Activated CD8-positive, alpha-beta memory T cell treated with anti-CD3 and anti-CD28 coated beads for 48 hours (primary cell): ENCODE results near the gene DOK4.

Source experiments
- DNase-seq, 3 experiments: peaks; one replicate each; pipeline ENCODE4 v3.0.0-alpha.2; 2020; ENCODE audit warnings: low read depth in 2 of 3, low spot score in 2 of 3

Gene DOK4

DNA sequence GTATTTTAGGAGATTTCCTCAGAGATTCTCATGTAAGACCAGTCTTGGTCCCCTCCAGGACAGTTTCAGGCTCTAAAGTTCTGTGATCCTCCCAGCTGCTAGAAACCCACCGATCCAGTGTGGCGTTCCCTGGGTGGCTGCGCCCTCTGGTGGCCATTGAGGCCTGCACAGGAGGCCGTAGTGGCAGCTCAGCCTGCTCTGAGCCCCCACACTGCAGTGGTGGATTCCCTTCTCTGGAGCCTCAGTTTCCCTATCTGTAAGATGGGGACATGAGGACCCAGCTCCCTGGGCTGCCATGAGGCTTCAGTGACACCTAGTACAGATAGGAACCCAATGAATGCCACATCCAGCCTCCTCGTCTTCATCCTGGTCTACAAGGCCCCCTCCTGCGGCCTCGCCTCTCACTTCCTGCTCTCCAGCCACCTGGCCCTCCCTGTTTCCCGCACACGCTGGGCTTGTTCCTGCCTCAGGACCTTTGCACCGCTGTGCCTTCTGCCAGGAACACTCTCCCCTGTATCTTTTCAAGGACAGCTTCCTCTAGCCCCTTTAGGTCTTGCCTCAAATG lies 33.6 kb upstream of the DOK4 start:
- peak; percentile 60 to 77 (median 68) for DNase-seq

DNA sequence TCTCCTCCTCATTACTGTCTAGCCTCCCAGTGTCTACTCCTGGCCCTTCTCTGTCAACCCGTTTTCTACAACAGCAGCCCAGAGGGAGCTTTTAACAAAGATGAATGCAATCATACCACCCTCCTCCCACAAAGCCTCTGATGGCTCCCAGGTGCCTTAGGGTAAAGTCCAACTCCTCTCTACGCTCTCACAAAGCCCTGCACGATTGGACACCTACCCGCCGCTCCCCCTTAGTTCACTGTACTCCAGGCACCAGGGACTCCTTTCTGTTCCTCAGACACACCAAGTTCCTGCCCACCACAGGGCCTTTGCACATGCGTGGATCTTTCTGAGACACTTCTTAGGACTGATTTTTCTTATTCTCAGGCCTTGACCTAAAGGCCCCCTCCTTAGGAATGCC lies 32.6 kb upstream of the DOK4 start:
- no peak for DNase-seq

DNA sequence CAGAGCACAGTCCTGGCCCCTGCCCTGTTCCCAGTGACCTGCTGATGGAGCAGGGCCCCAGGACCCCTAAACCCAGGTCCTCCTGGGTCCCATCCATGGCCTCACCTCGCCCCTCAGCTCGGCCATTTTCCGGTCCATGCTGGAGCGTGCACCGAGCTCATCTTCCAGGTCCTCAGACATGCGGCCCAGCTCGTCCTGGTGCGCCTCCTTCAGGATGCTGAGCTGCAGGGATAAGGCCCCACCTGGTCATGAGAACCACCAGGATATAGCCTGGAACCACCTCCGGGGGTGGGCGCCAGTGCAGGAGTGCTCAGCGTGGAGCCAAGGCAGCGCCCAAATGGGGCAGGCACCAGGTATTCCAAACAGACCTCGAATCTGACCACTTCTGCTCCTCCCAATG lies 32.2 kb upstream of the DOK4 start:
- DNase-seq: no peak

DNA sequence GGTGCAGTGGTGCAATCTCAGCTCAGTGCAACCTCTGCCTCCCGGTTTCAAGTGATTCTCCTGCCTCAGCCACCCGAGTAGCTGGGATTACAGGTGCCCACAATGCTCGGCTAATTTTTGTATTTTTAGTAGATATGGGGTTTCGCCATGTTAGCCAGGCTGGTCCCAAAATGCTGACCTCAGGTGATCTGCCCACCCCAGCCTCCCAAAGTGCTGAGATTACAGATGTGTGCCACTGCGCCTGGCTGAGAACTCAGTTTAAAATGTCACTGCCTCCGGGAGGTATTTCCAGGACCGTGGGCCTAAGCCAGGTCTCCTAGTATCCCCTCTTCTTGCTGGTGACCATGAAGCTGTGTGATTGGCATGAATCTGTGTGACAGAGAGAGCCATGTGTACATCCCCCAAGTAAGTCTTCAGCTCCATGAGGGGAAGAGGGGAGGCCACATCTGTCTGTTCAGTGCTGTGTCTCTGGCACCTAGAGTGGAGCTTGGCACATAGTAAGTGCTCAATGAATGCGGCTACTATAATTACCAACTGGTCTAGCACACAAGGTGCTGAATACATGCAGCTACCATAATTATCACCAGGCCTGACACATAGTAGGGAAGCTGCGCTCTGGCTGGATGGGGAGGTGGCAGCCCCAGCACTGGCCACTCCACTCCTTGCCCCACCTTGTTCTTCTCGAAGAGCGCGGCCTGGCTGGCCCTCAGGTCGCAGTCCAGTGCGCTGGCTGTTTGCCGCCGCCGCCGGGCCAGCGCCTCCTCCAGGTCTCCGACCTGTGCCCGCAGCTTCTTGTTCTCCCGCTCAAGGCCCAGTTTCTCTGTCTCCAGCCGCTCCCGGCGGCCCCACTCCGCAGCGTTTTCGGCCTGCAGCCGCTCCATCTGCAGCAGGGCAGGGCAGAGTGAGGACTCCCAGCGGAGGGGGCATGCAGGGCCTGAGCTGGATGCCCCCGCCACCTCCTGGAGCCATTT lies 31.4 kb upstream of the DOK4 start:
- DNase-seq: no peak

DNA sequence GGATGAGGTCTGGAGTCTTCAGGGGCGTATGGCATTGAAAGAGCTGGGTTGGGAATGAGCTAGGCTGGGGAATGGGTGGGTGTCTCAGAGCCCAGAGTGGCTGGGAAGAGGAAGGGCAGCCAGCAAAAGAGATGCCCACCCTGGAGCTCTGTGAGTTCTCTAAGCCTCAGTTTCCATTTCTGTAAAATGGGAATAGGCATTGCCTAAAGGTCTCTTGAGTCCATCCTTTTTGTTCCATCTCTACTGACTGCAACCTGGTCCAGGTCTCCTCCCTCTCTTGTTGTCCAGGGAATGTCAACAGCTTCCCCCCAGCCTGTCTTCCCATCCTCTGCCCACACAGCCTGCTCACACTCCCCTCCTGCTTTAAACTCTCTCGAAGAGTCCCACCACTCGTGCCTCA lies 30.5 kb upstream of the DOK4 start:
- no peak for DNase-seq

DNA sequence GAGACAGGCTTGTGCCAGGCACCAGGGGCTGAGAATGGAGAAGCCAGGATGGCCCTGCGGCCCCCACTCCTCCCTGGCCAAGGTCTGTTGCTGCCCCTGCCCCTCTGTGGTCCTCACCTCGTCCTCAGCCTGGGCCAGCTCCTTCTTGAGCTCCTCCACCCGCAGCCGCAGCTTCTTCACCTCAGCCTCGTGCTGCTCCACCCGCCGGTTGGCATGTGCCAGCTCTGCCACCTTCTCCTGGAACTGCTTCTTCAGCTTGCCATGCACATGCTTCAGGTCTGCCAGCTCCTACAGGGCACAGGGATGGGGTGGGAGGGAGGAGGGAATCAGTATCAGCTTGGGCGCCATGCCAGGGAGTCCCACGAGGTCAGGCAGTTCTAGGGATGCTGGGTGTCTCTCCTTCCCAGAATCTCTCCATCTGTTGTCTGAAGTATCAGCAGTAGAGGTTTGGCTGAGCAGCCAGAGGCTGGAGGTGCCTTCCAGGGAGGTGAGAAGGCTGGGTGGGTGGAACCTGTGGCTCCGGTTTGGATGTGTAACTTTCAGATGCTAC lies 30.0 kb upstream of the DOK4 start:
- DNase-seq: no peak

DNA sequence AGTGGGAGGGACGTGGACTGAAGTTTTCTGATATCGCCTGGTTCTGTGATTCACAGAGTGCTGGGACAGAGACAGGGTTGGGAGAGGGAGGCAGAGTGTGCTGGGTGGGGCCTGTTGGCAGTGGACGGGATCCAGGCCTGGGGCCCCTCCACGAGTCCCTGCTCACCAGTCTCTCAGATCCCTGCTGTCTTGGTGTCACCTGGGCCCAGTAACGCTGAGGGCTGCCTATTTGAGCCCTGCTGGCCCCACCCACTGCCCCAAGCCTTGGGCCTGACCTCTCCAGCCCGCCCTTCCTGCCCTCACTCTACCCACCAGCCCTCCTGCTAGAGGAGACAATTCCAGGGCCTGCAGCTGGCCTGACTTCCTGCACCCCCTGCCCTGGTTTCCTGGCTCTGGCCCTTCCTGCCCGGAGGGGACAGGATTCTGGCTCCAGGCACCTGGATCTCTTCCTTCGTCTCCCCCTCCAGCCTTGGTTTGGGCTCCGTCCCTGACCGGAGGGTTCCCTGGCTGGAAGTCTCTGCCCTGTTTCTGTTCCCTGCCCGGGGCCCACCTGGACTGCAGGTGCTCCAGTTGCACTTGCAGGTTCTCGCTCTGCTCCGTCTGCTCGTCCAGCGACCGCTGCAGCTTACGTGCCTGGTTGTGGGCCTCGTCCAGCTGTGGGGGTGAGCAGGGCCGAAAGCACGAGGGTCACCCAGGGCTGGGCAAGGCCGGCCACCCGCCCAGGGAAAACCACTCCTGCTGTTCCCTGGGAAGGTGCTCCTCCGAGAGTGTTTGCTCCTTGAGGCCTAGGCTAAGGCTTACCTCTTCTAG lies 28.7 kb upstream of the DOK4 start:
- DNase-seq: no peak

DNA sequence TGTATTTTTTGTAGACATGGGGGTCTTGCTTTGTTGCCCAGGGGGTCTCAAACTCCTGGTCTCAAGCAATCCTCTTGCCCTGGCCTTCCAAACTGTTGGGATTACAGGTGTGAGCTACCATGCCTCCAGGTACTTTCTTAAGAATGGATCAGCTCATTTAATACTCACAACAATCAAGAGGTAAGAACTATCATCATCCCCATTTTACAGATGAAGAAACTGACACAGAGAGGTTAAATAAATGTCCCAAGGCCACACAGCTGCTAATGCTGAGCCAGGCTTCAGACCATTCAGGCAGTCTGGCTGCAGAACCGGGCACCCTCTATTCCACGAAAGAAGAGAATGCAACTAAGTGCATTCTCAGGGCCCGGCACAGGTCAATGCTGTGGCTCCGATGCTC lies 28.1 kb upstream of the DOK4 start:
- no peak for DNase-seq

DNA sequence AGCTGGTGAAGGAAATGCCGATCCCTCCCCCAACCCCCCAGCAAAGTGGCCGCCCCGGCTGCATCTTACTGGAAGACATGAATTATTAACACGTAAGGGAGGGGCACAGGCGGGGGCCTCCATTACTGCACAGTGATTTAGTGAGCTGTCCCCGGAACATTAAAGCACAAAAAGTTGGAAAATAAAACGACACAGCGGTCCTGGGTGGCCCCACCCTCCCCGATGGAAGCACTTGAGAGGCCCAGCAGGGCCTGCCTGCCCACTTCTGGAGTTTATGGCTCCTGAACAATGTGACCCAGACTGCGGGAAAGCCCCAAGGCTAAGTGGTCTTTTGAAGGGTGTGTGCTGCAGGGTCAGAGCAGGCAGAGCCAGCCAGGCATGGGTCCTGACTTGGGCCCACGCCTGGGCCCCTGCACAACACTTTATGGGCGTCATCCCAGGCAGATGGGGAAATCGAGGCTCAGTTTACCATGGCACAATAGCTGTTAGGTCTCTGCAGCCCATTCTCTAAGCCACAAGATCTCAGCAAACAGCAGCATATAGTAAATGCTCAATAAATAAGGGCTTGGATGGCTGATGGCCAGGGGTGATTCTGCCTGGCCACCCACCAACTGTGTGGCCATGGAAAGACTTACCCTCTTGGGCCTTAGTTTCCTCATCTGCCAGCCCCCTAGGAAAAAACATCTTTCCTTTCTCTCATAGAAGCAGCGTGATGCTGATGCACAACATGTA lies 27.2 kb upstream of the DOK4 start:
- DNase-seq: no peak

DNA sequence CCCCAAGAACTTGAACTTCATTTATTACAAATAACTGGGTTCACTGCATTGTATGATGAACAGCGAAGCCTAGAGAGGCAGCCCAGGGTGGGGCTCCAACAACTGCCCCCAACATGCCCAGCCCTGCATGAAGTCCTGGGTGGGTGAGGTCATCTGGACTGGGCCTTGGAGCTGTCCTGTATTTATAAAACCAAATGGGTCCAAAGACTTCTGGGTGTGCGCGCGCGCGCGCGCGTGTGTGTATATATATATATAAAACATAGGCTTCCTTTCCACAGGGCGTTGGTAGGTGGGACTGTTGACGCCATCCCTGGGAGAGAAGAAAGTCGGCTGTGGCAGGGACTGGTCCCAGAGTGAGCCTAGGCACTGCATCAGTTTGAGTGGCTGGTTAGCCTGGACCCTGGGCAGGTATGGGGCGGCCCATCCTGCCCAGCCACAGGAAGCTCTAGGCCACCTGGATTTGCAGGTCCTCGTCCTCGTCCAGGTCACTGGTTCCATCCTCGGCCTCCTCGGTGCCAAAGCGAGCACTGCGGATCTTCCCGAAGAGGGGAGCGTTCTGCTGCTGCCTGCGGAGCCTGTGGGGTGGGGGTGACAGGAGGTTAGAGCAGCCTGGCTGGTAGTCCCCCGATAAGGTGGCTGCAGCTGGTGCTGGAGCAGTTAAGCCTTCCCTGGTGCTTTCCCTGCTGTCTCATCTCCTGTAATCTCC lies 26.2 kb upstream of the DOK4 start:
- DNase-seq: no peak

DNA sequence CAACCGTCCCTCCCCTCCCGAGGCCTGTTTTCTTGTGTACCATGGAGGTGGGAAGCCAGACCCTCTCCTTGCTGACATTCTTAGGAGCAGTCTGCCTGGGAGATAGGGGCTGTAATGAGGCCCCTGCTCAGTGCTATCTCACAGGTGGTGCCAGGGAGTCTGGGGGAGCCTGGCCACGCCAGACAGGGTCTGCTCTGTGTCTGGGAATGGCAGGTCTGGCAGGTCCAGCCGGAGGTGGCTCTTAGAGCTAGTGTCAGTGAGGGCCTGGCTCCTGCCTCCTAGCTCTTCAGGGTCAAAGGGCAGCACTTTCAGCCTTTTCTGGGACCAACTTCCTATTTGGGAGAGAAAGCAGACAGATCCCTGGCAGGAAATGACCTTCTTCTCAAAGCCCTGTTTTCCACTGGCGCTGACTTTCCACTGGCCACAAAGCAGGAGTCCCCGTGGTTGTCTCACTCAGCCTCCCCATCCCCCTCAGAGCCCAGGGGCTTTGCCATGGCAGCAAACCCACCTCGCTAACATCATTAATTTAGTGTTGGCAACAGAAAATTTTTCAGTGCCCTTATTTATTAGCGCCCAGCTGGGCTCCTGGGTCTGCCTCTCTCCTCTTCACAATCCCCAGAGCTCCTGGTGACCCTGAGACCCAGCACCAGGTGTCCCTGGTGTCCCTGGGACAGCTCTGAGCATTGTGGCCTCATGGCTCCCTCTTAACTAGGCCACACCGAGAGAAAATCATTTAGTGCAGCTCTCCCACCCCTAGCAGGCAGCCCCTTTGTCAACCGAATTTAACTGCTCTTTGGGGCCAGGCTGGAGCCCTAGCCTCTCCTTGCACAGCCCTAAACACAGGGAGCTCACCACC lies 24.0 kb upstream of the DOK4 start:
- no peak for DNase-seq

DNA sequence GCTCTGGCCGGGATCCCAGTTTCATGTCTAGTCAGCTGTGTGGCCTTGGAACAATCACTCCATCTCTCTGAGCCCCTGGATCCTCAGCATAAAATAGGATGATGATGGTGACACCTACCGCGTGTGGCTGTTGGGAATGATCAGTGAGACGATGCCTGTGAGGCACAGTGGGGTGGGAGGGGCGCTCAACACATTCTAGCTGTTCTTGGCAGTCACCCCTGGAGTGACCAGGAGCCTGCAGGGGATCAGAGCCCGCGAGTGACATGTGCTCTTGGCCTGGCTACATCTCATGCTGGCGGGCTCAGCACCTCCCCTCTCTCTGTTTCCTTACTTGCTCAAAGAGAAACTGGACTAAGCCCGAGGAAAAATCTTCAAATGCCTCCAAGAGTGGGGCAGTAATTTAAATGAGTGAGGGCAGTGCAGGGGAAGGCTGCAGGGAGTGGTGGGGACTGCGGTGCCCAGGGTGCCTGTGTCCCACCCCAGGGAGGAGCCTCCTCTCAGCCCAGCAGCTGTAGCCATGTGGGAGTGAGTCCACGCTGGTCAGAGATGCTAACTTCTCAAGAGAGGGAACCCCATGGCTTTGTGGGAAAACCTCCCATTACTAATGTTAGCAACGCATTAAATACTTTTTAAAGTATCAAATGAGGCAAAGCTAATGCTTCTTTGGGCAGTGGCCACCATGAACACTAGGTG lies 23.1 kb upstream of the DOK4 start:
- no peak for DNase-seq

DNA sequence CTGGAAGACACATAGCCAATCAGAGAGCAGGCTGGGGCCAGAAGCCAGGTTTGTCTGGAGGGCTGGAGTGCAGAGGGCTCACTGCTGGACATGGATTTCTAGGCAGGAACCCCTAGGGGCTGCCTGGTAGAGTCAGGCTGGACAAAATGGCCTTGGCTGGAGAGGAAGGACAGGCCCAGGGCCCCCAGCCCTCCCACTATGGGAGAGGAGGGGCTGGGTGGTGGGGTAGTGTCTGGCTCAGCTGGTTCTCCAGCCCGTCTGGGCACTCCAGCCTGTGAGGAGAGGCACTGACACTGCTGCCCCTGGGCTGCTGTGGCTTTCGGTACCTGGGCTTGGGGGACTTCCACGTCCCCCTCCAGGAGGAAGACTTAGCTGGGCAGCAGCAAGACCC lies 21.7 kb upstream of the DOK4 start:
- no peak for DNase-seq

DNA sequence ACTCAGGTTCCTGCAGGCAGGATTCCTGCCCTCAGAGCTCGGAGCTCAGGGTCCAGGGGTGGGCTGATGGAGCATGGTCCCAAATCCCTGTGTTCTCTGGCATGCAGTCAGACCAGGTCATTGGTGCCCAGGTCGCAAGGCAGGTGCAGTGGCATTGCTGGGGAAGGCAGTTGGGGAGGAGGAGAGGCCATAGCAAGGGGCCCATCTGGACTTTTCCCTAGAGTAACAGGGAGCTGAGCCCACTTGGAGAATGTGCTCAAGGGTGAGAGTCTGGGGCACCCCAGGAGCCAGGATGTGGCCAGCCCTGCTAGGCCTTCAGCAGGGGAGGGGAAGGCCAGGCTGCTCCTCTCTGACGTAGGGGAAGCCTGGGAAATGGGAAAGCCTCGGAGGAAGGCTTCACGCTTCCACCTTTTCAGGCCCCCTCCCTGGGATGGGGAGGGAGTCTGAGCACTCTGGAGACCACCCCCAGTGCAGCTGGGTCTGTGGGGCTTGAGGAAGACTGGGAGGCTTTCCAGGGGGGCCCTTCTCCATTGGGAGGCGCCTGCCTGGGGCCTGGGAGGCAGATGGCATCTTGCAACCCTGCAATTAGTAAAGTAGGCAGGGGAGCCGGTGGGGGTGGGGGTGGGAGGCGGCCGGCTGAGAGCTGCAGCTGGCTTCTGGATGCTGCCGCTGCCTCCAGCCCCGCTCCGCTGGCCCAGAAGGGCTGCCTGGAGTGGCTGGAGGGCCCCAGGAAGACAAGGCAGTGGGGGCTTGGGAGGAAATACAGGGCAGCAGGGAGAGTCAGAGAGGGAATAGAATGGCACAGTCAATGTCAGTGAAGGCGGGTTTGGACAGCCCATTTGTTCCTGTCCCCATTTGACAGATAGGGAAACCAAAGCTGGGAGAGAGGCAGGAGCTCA lies 21.1 kb upstream of the DOK4 start:
- no peak for DNase-seq

DNA sequence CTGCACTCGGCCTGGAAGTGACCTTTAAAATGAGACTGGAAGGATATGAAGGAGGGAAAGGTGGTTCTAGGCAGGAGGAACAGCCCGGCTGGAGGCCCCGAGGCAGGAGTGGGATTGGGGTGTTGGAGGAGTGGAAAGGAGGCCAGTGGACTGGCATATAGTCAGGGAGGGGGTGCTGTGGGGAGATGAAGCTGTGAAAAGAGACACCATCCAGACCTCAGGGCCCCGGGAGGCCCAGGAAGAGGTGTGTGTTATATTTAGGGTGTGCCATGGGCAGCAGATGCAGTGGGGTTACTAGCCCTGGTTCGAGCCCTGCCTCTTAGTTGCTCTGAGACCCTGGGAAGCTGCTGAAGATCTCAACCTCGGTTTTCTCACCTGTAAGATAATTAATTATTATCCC lies 18.9 kb upstream of the DOK4 start:
- DNase-seq: no peak

DNA sequence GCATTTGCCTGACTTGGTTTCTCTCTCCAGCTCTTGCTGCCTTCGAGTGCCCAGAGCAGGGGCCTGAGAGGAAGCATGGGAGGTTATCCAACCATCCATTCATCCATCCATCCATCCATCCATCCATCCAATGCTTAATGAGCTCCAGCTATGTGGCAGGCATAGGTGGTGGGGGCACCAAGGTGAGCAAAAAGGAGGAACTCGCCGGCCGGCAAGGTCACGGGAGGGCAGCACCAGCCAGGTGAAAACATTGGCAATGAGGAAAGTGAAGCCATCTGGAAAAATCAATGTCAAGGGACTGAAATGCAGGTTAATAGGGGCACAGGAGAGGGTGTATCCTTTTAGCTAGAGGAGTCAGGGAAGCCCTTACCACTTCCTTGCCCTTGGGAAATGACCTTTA lies 18.2 kb upstream of the DOK4 start:
- no peak for DNase-seq

DNA sequence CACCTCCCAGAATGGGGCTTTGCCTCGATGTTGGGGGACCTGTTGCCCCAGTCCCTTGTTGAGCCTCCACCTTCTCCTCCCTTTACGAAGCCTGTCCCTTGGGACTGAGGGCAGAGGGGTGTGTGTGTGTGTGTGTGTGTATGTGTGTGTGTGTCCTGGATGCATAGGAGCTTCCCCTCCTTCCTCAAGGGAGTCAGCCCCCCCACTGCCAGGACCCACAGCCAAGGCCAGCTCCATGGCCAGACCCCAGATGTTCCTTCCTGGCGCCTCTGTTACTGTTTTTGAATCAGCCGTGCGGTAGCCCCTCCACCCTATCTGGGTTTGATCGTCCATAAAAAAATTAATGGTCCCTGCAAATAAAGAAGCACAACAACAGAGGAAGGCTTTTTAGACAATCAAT lies 17.7 kb upstream of the DOK4 start:
- DNase-seq: no peak

DNA sequence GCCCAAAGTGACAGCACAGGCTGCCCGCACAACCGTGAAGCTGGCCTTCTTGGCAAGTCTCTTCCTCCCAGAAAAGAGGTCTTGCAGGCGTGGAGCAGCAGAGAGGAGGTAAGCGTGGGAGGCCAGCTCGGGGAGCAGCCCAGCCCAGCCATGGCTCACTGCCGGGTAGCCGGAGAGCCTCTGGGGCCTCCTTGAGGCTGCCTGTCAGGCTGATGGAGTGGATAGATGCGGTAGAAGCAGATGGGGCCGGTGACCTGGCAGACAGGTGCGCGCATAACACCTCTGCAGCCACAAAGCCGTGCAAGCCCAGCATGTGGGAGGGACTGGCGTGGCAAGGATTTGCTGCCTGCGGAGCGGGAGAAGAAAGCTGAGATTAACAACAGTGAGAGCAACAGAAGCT lies 17.1 kb upstream of the DOK4 start:
- no peak for DNase-seq
